CD4-positive, alpha-beta T cell treated with Interleukin-2 at 100 ng/mL for 4 hours (primary cell): ENCODE results near the gene NHERF2.
"Not testable (repeated sequence)": the region's sequence is repeated elsewhere in the genome, so short reads cannot be mapped to it uniquely, and the experiment has no call there.

ENCODE experiments used
- DNase-seq: peaks from one replicate; pipeline ENCODE4 v3.0.0-alpha.2; 2020; ENCODE audit warnings: low spot score

Gene NHERF2

DNA sequence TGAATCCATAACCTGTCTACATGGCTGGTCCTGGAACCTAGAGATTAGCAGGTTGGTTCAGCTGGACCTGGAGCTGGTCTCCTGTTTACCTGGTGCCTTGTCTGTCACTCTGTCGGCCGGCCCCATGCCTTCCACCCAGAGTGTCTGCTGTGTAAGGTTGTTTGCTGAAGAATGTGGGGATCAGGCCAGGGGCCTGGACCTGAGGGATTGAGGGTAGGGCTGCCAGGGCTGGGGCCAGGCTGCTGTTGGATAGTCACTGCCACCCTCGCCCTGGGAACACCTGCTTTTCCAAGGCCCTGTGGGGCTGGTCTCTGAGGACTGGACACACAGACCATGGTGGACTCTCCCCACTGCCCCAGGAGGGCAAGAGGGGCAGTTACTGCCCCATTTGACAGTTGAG lies 1.4 kb downstream of the NHERF2 start:
- no peak for DNase-seq

GRCh38 chr16:2028620-2029220 lies 2.0 kb downstream of the NHERF2 start:
- no peak for DNase-seq

DNA sequence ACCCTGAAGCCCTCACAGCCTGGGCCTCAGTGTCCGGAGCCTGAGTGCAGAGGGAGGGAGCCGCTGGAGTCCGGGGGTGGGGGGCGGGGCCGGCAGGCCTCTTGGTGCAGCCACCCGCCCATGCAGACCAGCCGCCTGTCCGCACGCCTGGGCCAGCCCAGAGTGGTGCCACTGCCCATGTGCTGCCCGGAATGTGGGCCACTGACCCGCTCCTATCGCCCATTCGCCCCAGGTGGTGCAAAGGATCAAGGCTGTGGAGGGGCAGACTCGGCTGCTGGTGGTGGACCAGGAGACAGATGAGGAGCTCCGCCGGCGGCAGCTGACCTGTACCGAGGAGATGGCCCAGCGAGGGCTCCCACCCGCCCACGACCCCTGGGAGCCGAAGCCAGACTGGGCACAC lies 2.6 kb downstream of the NHERF2 start:
- DNase-seq = no peak

DNA sequence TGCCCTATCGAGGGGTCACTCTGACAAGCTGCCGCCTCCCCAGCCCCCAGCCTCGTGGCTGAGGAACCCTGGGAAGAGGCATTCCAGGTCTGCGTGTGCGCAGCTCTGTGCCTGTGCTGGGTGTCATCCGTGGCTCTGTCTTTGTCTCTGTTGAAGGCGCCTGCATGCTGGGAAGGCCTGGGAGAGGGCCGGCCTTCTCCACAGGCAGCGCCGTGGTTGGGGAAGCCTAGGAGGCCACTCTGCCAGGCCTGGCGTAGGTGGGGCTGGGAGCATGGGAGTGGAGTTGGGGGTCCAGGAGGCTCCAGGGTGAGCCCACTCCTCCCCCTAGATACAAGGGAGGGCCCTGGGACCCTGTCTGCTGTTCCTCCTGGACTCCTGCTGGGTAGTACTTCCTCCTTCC lies 3.3 kb downstream of the NHERF2 start:
- no peak for DNase-seq

- no peak for DNase-seq
Observed at GRCh38 chr16:2031081-2031577, 4.4 kb downstream of the NHERF2 start.

DNA sequence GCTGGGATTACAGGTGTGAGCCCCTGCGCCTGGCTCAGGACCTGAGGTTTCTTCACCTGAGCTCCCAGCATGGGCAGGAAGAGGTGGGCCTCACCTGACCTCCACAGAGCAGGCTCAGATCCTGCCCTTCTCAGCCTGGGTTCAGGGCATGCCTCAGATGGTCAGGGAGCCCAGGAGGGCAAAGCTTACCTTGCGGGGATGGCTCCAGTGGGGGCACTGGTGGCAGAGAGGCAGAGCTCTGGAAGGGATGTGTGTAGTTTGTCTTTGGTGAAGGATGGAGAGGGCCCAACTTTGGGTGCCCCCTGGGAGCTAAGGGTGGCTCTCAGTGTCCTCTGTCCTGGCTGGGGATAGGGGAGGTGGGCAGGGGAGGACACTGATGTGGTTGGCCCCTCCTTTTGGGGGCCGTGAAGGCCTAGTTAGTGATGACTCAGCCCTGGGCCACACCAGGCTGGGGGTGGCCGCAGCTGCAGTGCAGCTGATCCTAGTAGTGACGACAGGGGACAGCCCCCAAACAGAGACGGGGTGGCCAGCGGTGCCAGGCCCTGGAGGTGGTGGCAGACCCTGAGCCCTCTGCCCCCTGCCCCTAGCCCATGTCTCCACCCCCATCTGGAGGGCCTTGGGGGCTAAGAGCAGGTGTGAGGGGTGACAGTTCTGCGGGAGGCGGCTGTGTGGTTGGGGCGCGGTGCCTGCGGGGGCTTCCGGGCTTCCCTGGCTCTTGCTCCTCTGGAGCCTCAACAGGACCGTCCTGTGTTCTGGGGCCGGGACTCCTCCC lies 5.8 kb downstream of the NHERF2 start:
- no peak for DNase-seq

DNA sequence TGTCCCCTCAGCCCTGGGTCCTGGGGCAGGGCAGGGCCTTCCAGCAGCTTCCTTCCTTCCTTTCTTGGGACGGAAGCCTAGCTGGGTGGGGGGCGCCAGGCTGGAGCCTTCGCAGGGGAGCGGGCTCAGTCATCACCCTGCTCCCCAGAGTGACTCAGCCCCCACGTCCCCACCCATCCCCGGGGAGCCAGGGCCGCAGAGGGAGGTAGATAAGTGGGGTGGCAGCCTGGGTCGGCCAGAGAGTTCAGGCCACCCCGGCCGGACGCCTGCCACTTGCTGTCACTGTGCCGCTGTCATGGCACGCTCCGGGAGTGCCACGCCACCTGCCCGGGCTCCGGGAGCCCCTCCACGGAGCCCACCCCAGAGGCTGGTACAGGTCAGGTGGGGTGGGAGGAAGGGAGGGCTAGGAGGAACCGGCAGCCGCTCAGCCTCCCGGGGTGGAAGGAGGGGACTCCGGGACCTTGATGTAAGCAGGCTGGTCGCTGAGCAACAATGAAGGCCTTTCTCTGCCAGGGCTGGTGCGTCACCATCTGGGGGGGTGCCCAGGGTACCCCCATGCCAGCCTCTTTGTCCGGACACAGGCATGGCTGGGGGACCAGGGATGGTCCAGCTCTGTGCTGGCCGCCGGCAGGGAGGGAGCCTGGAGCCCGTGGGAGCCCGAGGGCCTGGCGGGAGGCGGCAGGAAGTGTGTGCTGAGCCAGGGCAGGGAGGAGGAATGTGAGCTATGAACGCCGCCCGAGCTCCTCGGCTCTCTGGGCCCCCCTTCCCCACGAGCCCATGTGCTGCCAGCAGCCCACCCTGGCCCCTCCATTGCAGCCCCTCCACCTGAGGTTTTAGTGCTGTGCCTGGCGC lies 6.6 kb downstream of the NHERF2 start:
- DNase-seq = no peak

DNA sequence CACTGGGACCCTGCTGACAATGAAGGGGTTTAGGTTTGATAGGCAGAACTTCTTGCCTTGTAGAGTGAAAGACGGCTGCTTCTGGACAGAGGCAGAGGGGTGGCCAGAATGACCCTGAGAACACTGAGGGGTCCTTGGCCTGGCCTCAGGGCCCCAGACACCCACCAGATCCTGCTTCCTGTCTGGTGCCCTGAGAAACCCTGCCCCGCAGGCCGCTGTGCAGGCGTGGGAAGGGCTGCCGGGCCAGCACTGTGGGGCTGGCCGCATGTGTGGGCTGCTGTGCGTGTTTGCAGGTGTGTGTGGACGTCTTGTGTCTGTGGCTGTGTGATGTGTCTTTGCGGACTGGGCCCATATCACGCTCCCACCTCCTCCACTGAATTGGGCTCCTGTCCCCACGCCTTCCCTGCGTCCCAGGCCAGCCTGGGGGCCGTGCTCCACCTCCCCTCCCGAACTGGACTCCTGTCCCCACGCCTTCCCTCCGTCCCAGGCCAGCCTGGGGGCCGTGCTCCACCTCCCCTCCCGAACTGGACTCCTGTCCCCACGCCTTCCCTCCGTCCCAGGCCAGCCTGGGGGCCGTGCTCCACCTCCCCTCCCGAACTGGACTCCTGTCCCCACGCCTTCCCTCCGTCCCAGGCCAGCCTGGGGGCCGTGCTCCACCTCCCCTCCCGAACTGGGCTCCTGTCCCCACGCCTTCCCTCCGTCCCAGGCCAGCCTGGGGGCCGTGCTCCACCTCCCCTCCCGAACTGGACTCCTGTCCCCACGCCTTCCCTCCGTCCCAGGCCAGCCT lies 7.4 kb downstream of the NHERF2 start:
- DNase-seq = not testable (repeated sequence)

DNA sequence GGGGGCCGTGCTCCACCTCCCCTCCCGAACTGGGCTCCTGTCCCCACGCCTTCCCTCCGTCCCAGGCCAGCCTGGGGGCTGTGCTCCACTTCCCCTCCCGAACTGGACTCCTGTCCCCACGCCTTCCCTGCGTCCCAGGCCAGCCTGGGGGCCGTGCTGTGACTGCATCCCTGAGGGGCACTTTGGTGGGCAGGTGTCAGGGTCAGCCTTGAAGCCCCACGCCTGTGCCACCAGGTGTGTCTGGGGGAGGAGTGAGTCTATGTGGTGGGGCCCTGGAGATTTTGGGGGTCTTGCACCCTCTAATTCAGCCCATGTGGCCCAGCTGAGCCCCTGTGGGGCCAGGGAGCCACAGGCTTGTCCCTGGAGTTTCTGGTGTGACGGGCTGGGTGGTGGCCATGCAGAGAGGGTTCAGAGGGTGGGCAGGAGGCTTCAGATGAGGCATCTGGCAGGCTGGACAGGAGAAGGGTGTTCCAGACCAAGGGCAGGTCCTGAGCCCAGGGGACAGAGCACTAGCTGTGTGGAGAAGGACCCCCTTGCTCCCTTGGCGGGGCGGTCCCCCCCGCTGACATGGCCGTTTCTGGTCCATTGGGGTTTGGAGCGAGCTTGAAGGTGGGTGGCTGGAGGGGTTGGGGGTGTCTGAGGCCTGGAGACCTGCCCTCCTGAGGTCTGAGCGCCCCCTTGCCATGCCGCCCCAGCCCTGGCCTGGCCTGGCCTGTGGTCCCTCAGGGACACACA lies 8.2 kb downstream of the NHERF2 start:
- DNase-seq = no peak

DNA sequence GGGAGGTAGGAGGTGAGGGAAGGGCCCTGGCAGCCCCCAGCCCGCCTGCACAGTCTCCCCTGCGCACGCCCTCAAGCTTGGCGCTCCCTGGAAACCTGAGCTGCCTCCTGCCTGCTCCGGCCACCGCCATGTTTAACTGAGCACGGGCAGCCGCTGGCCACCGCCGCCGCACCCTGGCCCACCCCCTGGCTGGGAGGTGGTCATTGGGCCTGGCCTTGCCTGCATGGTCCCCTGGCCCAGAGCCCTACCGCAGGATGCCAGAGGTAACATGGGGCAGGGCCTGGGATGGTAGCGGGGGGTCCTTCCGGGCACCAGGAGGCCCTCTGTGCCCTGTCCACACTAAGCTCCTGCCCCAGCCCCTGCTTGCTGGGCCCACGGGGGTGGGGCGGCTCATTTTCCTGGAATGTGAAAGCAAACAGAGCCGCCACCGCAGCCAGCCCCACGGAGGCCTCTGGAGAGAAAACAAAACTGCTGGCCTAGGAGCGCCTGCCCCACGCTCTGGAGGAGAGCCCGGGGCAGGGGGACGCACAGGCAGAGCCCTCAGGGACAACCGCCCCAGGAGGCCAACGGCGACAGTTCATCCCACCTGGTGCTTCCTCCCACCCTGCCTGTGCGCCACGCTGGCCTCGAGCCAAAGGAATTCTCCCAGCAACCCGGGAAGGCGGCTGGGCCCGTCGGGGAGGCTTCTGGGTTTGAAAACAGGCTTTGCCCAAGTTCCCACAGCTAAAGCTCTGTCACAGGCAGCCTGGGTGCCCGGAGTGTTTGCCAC lies 8.9 kb downstream of the NHERF2 start:
- no peak for DNase-seq

DNA sequence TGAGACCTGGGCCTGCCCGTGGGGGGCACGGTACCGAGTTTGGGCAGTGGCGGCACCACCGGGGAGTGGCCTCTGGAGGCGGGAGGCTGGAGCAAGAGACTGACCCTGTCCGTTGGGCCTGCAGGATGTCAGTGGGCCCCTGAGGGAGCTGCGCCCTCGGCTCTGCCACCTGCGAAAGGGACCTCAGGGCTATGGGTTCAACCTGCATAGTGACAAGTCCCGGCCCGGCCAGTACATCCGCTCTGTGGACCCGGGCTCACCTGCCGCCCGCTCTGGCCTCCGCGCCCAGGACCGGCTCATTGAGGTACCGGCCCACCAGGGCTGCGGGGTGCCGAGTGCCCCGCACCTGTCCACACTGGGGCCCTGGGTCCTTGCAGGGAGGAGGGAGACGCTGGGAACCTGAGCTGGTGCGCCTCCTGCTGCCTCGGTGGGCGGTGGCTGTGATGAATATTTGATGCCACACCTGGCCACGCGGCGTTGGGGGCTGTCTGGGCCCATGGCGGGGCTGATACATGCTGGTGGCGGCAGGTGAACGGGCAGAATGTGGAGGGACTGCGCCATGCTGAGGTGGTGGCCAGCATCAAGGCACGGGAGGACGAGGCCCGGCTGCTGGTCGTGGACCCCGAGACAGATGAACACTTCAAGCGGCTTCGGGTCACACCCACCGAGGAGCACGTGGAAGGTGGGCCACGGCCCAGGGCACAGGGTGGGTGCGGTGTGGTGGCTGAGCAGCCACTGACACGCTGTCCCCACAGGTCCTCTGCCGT lies 9.7 kb downstream of the NHERF2 start:
- no peak for DNase-seq

DNA sequence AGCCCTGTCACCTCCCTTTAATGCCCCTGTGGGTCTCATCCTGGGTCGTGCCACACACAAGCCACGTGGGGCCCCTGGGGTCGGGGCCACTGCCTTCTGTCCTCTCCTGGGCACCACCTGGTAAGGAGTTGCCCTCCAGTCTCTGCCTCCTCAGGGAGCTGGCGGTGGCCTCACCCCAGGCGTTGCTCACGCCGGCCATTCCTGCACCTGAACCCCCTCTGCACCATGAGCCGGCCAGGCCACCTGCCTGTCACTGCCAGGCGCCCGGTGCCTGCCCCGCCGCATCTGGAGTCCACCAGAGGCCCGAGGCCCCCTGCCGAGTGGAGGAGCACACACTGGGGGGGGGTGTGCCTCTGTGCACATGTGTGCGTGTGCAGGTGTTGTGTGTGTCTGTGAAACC lies 10.4 kb downstream of the NHERF2 start:
- DNase-seq = no peak

GRCh38 chr16:2037647-2038381 lies 11.1 kb downstream of the NHERF2 start:
- DNase-seq = no peak

- no peak for DNase-seq
Observed at GRCh38 chr16:2038382-2039231, 11.9 kb downstream of the NHERF2 start.

- no peak for DNase-seq
Observed at GRCh38 chr16:2039274-2040031, 12.8 kb downstream of the NHERF2 start.

DNA sequence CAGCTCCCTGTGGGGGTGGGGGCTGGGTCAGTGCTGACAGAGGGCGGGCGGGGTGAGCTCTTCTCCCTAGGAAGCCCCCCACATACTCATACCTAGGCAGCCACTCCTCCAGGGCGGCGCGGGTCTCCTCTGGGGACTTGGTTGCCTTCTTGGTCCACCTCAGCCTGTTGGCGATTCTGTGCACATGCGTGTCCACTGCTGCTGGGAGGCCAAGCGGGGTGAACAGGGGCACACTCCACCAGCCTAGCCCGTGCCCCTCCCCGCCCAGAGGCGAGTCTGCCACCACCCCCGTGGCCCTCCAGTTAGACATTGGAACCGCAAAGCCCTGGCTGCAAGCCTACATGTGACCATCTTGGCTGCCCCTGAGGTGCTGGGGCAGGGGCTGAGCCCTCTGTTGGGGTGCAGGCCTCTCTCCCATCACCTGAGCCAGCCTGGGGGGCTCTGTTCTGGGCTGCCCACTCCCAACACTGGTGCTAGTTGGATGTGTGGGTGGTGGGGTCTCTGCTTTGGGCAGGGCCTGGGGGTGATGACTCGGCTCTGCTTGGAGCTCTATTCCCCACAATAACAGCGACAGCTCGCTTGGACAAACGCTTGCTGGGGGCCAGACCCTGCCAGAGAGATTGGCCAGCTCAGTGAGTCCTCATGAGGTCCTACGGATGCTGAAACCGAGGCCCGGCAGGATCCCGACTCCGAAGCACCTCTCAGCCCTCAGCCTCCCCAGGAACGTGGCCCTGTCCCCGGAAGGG lies 13.5 kb downstream of the NHERF2 start:
- no peak for DNase-seq
